Measurements from ENCODE around the gene SUGT1.
"Not testable (repeated sequence)": the region's sequence is repeated elsewhere in the genome, so short reads cannot be mapped to it uniquely, and the experiment has no call there.

Gene SUGT1

GRCh38 chr13:52670726-52671125, 18.1 kb downstream of the SUGT1 start:
- DNase-seq = no peak

- DNase-seq = no peak
Observed at GRCh38 chr13:52673465-52673864, 20.8 kb downstream of the SUGT1 start.

GRCh38 chr13:52677823-52678222, 25.2 kb downstream of the SUGT1 start:
- DNase-seq = no peak

GRCh38 chr13:52685806-52686205, 33.2 kb downstream of the SUGT1 start:
- DNase-seq = not testable (repeated sequence)

GRCh38 chr13:52686376-52686775, 33.7 kb downstream of the SUGT1 start:
- no peak for DNase-seq

GRCh38 chr13:52695856-52696255, 43.2 kb downstream of the SUGT1 start:
- no peak for DNase-seq

GRCh38 chr13:52696566-52696965, 43.9 kb downstream of the SUGT1 start:
- no peak for DNase-seq

- no peak for DNase-seq
Observed at GRCh38 chr13:52701728-52702465, 49.3 kb downstream of the SUGT1 start.

- DNase-seq = no peak
Observed at GRCh38 chr13:52703482-52703881, 50.8 kb downstream of the SUGT1 start.

GRCh38 chr13:52706081-52706480, 53.4 kb downstream of the SUGT1 start:
- no peak for DNase-seq

- DNase-seq = no peak
Observed at GRCh38 chr13:52707375-52707774, 54.7 kb downstream of the SUGT1 start.

- not testable (repeated sequence) for DNase-seq
Observed at GRCh38 chr13:52708266-52708665, 55.6 kb downstream of the SUGT1 start.

- no peak for DNase-seq
Observed at GRCh38 chr13:52711286-52711685, 58.6 kb downstream of the SUGT1 start.

GRCh38 chr13:52712385-52712784, 59.7 kb downstream of the SUGT1 start:
- DNase-seq = no peak

- no peak for DNase-seq
Observed at GRCh38 chr13:52713894-52714293, 61.3 kb downstream of the SUGT1 start.

GRCh38 chr13:52720904-52721303, 68.3 kb downstream of the SUGT1 start:
- DNase-seq = not testable (repeated sequence)

- not testable (repeated sequence) for DNase-seq
Observed at GRCh38 chr13:52721356-52721755, 68.7 kb downstream of the SUGT1 start.

- DNase-seq = no peak
Observed at GRCh38 chr13:52723181-52723580, 70.5 kb downstream of the SUGT1 start.

- DNase-seq = no peak
Observed at GRCh38 chr13:52725302-52725701, 72.7 kb downstream of the SUGT1 start.

GRCh38 chr13:52726258-52726657, 73.6 kb downstream of the SUGT1 start:
- no peak for DNase-seq

- no peak for DNase-seq
Observed at GRCh38 chr13:52734075-52734623, 81.5 kb downstream of the SUGT1 start.

GRCh38 chr13:52736891-52737290, 84.3 kb downstream of the SUGT1 start:
- no peak for DNase-seq

GRCh38 chr13:52737451-52737850, 84.8 kb downstream of the SUGT1 start:
- DNase-seq = no peak

- DNase-seq = no peak
Observed at GRCh38 chr13:52737965-52738364, 85.3 kb downstream of the SUGT1 start.
